Ramos (cell line): ENCODE data around the gene C12orf43.
"Not testable (repeated sequence)": the region's sequence is repeated elsewhere in the genome, so short reads cannot be mapped to it uniquely, and the experiment has no call there.

Source experiments
- in situ Hi-C: fragments of 300-500 bp; cut with MboI; formaldehyde crosslinking; loops from one replicate; pipeline ENCODE4 v1.14.3; 2022; ENCODE audit warnings: low sequenced_read_pairs; ENCODE audit not compliant: unreplicated experiment

The C12orf43 gene

GRCh38 chr12:121015825-121016766, at the start of gene C12orf43:
C12orf43 (minus strand) TSS chr12:121016487; CDS start chr12:121016474, 13 bp downstream.
- in situ Hi-C loops, result no loop called here

GRCh38 chr12:121065345-121065744, 49.1 kb upstream of the C12orf43 start:
- in situ Hi-C loops, result no loop called here

DNA sequence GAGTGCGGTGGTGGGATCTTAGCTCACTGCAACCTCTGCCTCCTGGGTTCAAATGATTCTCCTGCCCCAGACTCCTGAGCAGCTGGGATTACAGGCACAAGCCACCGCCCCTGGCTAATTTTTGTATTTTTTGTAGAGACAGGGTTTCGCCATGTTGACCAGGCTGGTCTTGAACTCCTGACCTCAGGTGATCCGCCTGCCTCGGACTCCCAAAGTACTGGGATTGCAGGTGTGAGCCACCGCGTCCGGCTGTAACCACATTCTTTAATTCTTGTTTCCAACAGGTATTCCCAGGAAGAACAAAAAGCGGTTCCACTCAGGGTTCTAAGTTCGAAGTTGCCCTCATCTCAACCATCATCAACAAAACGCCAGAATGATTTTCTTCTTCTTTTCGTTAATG, 48.3 kb upstream of the C12orf43 start:
- in situ Hi-C loops, result not testable (repeated sequence)

DNA sequence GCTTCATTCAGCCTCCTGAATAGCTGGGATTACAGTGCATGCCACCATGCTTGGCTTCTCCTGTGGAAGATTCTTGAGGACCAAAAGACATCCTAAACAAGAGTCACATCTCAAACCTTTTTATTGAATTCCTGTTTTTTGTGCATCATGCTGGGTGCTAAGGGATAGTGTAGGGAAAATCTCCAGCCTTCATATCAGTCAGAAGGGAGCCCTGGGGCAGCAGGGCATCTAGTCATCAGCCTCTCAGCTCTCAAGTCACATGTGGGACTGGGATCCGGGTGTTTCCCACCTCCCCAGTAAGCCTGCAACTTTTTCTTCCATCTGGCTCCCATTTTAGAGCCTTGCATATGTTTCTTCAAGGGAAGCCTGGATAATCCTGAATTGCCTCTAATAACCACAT, 47.8 kb upstream of the C12orf43 start:
- in situ Hi-C loops, result no loop called here

- in situ Hi-C loops, result no loop called here
Observed at GRCh38 chr12:121062391-121063045, 46.2 kb upstream of the C12orf43 start.

GRCh38 chr12:121061831-121062230, 45.5 kb upstream of the C12orf43 start:
- in situ Hi-C loops, result no loop called here

- in situ Hi-C loops, result no loop called here
Observed at GRCh38 chr12:121060149-121061001, 44.1 kb upstream of the C12orf43 start.

GRCh38 chr12:121059031-121059898, 43.0 kb upstream of the C12orf43 start:
- in situ Hi-C loops, result no loop called here

DNA sequence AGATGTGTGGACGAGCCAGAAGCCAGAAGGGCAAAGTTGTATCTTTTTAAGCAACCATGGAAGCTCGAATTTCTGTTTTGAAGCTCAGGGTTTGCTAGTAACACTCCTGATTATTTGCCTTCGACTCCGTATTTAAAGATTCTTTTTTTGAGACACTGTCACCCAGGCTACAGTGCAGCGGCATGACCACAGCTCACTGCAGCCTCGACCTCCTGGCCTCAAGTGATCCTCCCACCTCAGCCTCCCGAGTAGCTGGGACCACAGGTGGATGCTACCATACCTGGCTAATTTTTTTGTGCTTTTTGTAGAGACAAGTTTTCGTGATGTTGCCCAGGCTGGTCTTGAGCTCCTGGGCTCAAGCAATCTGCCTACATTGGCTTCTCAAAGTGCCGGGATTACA, 41.5 kb upstream of the C12orf43 start:
- in situ Hi-C loops, result no loop called here

GRCh38 chr12:121053706-121054105, 37.4 kb upstream of the C12orf43 start:
- in situ Hi-C loops, result no loop called here

GRCh38 chr12:121050725-121051124, 34.4 kb upstream of the C12orf43 start:
- in situ Hi-C loops, result no loop called here

DNA sequence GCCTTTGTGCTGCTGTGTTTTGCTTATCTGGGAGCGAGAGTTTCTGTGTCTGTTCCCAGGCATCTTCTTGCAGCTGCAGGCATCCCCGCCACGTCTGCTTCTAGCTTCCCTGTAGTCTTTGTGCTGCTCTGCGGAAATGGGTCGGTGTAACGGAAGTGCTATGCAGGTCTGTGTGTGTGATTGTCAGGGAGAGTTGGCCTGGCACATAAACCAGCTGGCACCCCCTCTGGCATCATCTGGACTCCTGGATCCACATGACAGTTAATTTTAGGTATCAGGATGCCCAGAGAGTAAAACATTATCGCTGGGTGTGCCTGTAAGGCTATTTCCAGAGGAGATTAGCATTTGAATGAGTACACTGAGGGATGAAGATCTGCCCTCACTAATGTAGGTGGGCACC, 32.2 kb upstream of the C12orf43 start:
- in situ Hi-C loops, result no loop called here

DNA sequence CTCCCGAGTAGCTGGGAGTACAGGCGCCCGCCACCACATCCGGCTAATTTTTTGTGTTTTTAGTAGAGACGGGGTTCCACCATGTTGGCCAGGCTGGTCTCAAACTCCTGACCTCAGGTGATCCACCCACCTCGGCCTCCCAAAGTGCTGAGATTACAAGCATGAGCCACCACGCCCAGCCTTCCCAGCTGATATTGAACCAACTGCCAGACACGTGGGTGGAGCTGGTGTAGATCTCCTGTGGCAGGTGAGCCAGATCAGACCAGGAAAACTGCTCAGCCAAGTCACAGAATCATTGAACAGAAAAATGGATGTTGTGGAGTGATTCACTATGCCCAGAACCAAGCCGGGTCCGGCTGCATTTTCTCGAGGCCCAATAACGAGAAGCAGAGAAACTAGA, 31.1 kb upstream of the C12orf43 start:
- in situ Hi-C loops, result not testable (repeated sequence)

- in situ Hi-C loops, result no loop called here
Observed at GRCh38 chr12:121043067-121043466, 26.8 kb upstream of the C12orf43 start.

DNA sequence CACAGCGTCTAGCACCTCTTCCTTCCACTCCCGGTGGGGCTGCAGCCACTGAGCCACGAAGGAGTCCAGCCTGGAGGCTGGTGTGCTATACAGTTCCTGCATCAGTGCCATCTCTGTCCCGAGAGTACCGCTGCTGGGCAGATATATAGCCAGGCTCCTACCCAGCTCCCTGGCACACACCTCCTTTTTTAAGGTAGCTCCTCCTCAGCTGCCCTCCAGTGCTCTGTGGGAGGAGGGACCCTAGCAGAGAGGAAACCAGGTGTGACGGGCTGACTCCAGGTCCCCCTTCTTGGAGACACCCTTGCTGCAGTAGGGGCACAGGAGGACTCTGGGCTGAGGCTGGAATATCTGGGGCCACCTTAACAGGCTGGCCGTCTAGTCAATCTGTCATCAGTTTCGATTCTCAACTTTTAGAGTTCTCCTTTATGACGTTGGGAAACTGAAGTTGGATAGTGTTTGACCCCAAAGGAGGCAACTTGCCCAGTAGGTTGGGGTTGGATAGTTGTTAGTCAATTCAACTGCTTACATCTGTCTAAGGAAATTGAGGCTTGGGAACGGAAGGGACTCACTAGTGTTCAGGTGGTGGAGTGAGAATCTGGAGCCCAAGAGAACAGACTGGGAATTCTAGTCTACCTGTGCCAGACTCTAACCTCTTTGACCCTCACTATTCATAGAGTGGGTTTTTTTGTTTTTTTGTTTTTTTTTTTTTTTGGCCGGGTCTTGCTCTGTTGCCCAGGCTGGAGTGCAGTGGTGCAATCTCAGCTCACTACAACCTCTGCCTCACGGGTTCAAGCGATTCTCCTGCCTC, 22.8 kb upstream of the C12orf43 start, which contains the start of gene OASL:
TSS of gene OASL (minus strand) at position 386 of the 808 bp plus-strand sequence. CDS start at position 111, 275 bp downstream.
- in situ Hi-C loops, result no loop called here

DNA sequence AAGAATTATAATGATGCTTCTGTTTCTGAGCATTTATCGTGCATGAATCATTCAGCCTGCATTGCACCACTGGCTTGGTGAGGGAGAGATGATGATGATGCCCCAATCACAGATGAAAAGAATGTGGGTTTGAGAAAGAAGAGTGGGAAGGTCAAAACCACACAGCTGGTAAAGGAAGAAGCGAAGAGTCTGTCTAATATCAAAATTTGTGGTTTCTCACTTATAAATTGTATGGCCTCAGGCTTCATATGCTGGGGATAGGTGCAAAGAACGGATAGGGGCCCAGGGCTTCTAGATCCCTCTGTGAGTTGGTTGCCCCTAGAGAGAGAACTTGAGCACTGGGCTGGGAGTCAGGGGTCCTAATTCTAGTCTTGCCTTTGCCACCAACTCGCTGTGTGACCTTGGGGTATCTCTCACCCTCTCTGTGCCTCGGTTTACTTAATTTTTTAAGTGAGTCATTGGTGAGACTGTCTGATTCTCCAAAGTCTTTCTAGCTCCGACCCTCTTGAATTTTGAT, 20.6 kb upstream of the C12orf43 start:
- in situ Hi-C loops, result no loop called here

GRCh38 chr12:121034616-121035305, 18.5 kb upstream of the C12orf43 start:
- in situ Hi-C loops, result no loop called here
